Psoas muscle (tissue), 8 donors: ENCODE data around the gene MFAP3L. TPM values are rescaled to one million over a fixed set of nuclear protein-coding genes. Genes with fewer than 3 reads are reported as not detected.
"Not testable (repeated sequence)": the region's sequence is repeated elsewhere in the genome, so short reads cannot be mapped to it uniquely, and the experiment has no call there.

Source experiments
- ATAC-seq, 4 donors: fragments of 200-7000 bp; cut with Tn5 transposase; one replicate each; pipeline ENCODE4 v1.9.1; 2020; ENCODE audit warnings: moderate library complexity in 3 of 4, mild to moderate bottlenecking in 2 of 4
- DNase-seq, 2 donors: peaks; one replicate each; pipeline ENCODE4 v3.0.0-alpha.2; 2020
- H3K27ac ChIP-seq: fragments of 200-600 bp; one replicate; pipeline ENCODE4 v1.8.0; 2022
- H3K27me3 ChIP-seq, 3 donors: fragments of 200-600 bp in 1 of 3; one replicate each; pipeline versions ENCODE4 v1.6.1 to v1.8.0; 2013 to 2022; ENCODE audit warnings: low read length in 2 of 3, mild to moderate bottlenecking in 2 of 3, moderate library complexity in 1 of 3; ENCODE audit not compliant: insufficient read depth in 3 of 3
- H3K36me3 ChIP-seq, 2 donors: fragments of 200-600 bp in 1 of 2; one replicate each; pipeline versions ENCODE4 v1.6.1 to v1.8.0; 2013 to 2022; ENCODE audit warnings: low read depth in 1 of 2, mild to moderate bottlenecking in 1 of 2, moderate library complexity in 1 of 2; ENCODE audit not compliant: insufficient read depth in 1 of 2
- H3K4me1 ChIP-seq: fragments of 200-600 bp; one replicate; pipeline ENCODE4 v1.8.0; 2022
- H3K4me3 ChIP-seq: fragments of 200-600 bp; one replicate; pipeline ENCODE4 v1.8.0; 2022; ENCODE audit warnings: mild to moderate bottlenecking
- H3K9me3 ChIP-seq: fragments of 200-600 bp; one replicate; pipeline ENCODE4 v1.8.0; 2022
- WGBS, 3 donors: extraction: QIAGEN DNeasy Blood & Tissue Kit; methylation state at CpG; one replicate each; pipeline versions ENCODE4 v1.1.6 to v1.1.7; 2013; 5-methylcytosine and 5-hydroxymethylcytosine counted together
- intact Hi-C, 2 donors: fragments of 100-400 bp; cut with DNase I; formaldehyde crosslinking; loops; one replicate each; pipeline versions ENCODE4 v1.11.0 to v1.14.2; 2022
- polyA plus RNA-seq, 3 donors: library from polyadenylated mRNA; stranded (reverse); fragments of 200-250 nt; gene quantifications; one replicate each; pipeline ENCODE4 v1.2.3, GENCODE V29; 2013
- total RNA-seq, 4 donors: library from RNA; stranded (reverse); fragmentation: NEBNext Ultra II Directional in 2 of 4; extraction: Animal tissue kit (Norgen Biotek cat#: 25700) in 2 of 4; gene quantifications; one replicate each; pipeline versions ENCODE4 v1.2.1 to v1.2.4, GENCODE V29; 2021 to 2023
- TF ChIP-seq, protein P1 (sequence below): fragments of 200-600 bp; IDR thresholded peaks from one replicate; pipeline ENCODE4 v1.8.0; 2022; ENCODE audit warnings: antibody characterized with exemption
- donor health status: healthy with polysubstance abuse.
- donor health status: DM: no; HTN: no; CAD: no; lungs with moderate emphysema.
- donor health status: Bipolar disorder and iron deficiency.
- donor health status: healthy.
- donor health status: DM: yes; HTN: yes; CAD: no.
- donor health status: DM: no; HTN: no; CAD: no.
- donor health status: DM: no; HTN: no; CAD: no.
- donor health status: DM: yes; HTN: yes; CAD: no.

Gene MFAP3L
- total and polyA plus RNA-seq, 7 donors = 1.8 to 20.1 (median 2.5) TPM

DNA sequence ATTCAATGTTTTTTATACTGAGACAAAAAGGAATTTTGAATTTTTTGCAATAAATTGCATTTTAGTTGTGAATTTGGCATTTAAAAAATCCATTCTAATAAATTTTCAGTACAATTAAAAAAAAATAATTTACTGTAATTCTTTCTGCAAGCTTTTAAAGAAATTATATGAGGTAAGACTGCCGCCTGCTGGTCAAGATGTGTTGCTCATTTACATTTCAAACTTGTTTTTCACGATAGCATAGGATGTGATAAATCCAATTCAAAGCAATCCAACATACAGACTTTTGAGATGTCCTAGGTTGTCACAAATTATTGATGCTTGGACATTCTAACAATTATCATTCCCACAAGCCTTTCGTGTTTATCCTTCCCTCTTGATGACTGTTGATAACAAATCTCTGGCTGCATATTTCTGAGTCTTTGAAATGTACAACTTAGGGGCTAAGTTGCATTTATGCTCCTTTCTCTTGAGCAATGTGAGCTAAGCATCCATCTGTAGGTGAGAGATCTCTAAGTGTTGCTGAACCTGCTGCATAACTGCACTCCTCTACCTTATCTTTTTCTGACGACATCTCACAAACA, 21.7 kb upstream of the MFAP3L start:
- Histone ChIP-seq H3K27ac (no peak overlapping the region), H3K36me3 (no peaks in the 10 kb centered on the region), H3K4me3 (no peak overlapping the region), H3K4me1 (no peaks in the 10 kb centered on the region), H3K27me3 (no peaks in the 10 kb centered on the region), H3K9me3 (no peaks in the 10 kb centered on the region)
- 21 to 29% (median 21%) methylated on average over 4 of the region's 4 CpGs for WGBS, 3 donors
- DNase-seq = no peak
- ATAC-seq = peak in 1 of 4 donors; percentile 61
- TF ChIP-seq, protein P1, sequence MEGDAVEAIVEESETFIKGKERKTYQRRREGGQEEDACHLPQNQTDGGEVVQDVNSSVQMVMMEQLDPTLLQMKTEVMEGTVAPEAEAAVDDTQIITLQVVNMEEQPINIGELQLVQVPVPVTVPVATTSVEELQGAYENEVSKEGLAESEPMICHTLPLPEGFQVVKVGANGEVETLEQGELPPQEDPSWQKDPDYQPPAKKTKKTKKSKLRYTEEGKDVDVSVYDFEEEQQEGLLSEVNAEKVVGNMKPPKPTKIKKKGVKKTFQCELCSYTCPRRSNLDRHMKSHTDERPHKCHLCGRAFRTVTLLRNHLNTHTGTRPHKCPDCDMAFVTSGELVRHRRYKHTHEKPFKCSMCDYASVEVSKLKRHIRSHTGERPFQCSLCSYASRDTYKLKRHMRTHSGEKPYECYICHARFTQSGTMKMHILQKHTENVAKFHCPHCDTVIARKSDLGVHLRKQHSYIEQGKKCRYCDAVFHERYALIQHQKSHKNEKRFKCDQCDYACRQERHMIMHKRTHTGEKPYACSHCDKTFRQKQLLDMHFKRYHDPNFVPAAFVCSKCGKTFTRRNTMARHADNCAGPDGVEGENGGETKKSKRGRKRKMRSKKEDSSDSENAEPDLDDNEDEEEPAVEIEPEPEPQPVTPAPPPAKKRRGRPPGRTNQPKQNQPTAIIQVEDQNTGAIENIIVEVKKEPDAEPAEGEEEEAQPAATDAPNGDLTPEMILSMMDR = peak; percentile 85
- intact Hi-C loops = loop anchor here (2.0 to 10.0 kb wide), 3 partner anchors 143 to 436 kb away; partner anchors contain the start of gene NEK1 (in 1 of the 2)

- H3K4me3 ChIP-seq, ATAC-seq, H3K27ac ChIP-seq, H3K36me3 ChIP-seq, DNase-seq, H3K4me1 ChIP-seq, H3K9me3 ChIP-seq, H3K27me3 ChIP-seq: not testable (repeated sequence)
- intact Hi-C loops = loop anchor here (5.0 to 10.0 kb wide), 2 partner anchors 141 to 434 kb away; partner anchors contain the start of gene NEK1 (in 1 of the 2)
- 95 to 96% (median 96%) methylated on average over 15 to 19 of the region's 24 CpGs for WGBS, 3 donors
Observed at GRCh38 chr4:170046156-170046555, 20.0 kb upstream of the MFAP3L start.

DNA sequence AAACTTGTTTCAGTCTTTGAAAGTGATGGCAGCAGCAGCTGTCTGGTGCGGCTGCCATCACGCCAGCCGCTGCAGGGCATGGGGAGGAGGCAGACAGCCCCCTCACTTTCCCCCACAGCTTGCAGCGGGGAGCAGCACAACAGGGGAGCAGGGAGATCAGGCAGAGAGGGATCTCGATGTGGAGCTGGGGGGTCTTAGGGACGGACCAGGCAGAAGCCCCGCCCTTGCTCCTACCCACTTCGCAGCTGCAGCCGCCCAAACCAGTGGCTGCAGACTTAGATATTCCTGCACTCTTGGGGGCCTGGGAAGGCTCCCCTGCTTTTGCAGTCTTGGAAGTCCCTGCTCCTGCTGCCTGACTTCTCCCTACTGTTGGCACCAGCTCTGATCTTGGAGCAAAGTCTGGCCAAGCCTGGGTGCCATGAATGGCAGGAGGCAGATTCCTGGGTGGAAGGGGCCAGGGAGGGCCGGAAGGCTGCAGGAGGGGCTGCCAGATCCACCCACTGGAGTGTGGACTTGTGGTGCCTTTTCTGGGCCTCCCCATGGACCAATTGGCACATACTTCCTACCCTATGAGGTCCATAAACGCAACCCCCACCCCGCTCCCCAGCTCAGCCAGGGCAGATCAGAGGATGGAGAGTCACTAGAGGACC, 14.0 kb upstream of the MFAP3L start:
- Histone ChIP-seq H3K4me1 (no peaks in the 10 kb centered on the region), H3K27ac (no peak overlapping the region), H3K9me3 (no peaks in the 10 kb centered on the region), H3K4me3 (no peak overlapping the region), H3K36me3 (no peaks in the 10 kb centered on the region), H3K27me3 (no peaks in the 10 kb centered on the region)
- TF ChIP-seq, protein P1 = no peak
- intact Hi-C loops = loop anchor here in 1 of 2 donors (5.0 to 10.0 kb wide), 2 partner anchors 135 to 228 kb away; no protein-coding TSS in a partner anchor
- no peak for ATAC-seq
- no peak for DNase-seq
- 75 to 80% (median 76%) methylated on average over 12 of the region's 12 CpGs for WGBS, 3 donors

- DNase-seq = no peak
Observed at GRCh38 chr4:170038769-170039168, 12.6 kb upstream of the MFAP3L start.

GRCh38 chr4:170038232-170038631, 12.0 kb upstream of the MFAP3L start:
- Histone ChIP-seq H3K4me3 (no peak overlapping the region), H3K27ac (no peak overlapping the region), H3K4me1 (no peaks in the 10 kb centered on the region), H3K9me3 (no peaks in the 10 kb centered on the region), H3K27me3 (no peaks in the 10 kb centered on the region), H3K36me3 (no peaks in the 10 kb centered on the region)
- TF ChIP-seq, protein P1 = no peak
- DNase-seq = no peak
- ATAC-seq = no peak
- intact Hi-C loops = no loop called here
- 89 to 91% (median 89%) methylated on average over 7 of the region's 7 CpGs for WGBS, 3 donors

More at GRCh38 chr4:170038769-170039168, 12.6 kb upstream of the MFAP3L start:
- TF ChIP-seq, protein P1 = no peak
- no peaks in the 10 kb centered on the region for H3K9me3 ChIP-seq
- WGBS, 3 donors = 54 to 59% (median 55%) methylated on average over 4 of the region's 4 CpGs
- no peaks in the 10 kb centered on the region for H3K36me3 ChIP-seq
- no peak for ATAC-seq
- no peak overlapping the region for H3K4me3 ChIP-seq
- no peak overlapping the region for H3K27ac ChIP-seq
- H3K4me1 ChIP-seq = no peaks in the 10 kb centered on the region
- intact Hi-C loops = no loop called here
- no peaks in the 10 kb centered on the region for H3K27me3 ChIP-seq
